Measurements from ENCODE around the gene CDK5R1.

Gene CDK5R1

GRCh38 chr17:32494621-32495358 is 8.0 kb downstream of the CDK5R1 start:
- no peak for DNase-seq

GRCh38 chr17:32495359-32496231 is 8.8 kb downstream of the CDK5R1 start:
- no peak for DNase-seq

- DNase-seq = no peak
Measured at GRCh38 chr17:32496395-32497073, 9.7 kb downstream of the CDK5R1 start.

GRCh38 chr17:32497431-32498205 is 10.8 kb downstream of the CDK5R1 start:
- no peak for DNase-seq

GRCh38 chr17:32498391-32498790 is 11.6 kb downstream of the CDK5R1 start:
- DNase-seq = no peak

- no peak for DNase-seq
Measured at GRCh38 chr17:32502013-32502412, 15.2 kb downstream of the CDK5R1 start.

GRCh38 chr17:32502710-32503109 is 15.9 kb downstream of the CDK5R1 start:
- DNase-seq = no peak

- DNase-seq = peak; percentile 43
Measured at GRCh38 chr17:32503251-32504165, 16.7 kb downstream of the CDK5R1 start.

GRCh38 chr17:32504166-32504990 is 17.6 kb downstream of the CDK5R1 start:
- peak; percentile 38 for DNase-seq

GRCh38 chr17:32508926-32509325 is 22.1 kb downstream of the CDK5R1 start:
- no peak for DNase-seq

- DNase-seq = no peak
Measured at GRCh38 chr17:32510466-32510865, 23.7 kb downstream of the CDK5R1 start.

- DNase-seq = no peak
Measured at GRCh38 chr17:32512328-32512727, 25.5 kb downstream of the CDK5R1 start.

GRCh38 chr17:32513579-32513978 is 26.8 kb downstream of the CDK5R1 start:
- no peak for DNase-seq

- DNase-seq = no peak
Measured at GRCh38 chr17:32514606-32515005, 27.8 kb downstream of the CDK5R1 start.

- DNase-seq = no peak
Measured at GRCh38 chr17:32515677-32516383, 29.0 kb downstream of the CDK5R1 start.

- DNase-seq = no peak
Measured at GRCh38 chr17:32516450-32516849, 29.7 kb downstream of the CDK5R1 start.

- no peak for DNase-seq
Measured at GRCh38 chr17:32516940-32517701, 30.3 kb downstream of the CDK5R1 start.

- DNase-seq = no peak
Measured at GRCh38 chr17:32517982-32518381, 31.2 kb downstream of the CDK5R1 start.

- DNase-seq = no peak
Measured at GRCh38 chr17:32518646-32519227, 31.9 kb downstream of the CDK5R1 start.

Measured in NK-92 treated with Interleukin-12 subunit alpha and Interleukin-12 subunit beta, amount 100 ng/mL, for 24 hours (cell line).